HepG2 (cell line): Measurements from ENCODE around the gene OR2C1. TPM values are rescaled to one million over a fixed set of nuclear protein-coding genes. Genes with fewer than 3 reads are reported as not detected.

Experiments
- AHR ChIP-seq: IDR thresholded peaks from 2 replicates; pipeline ENCODE4 v1.6.1; 2018; ENCODE audit warnings: missing genetic modification reagents, missing compliant biosample characterization
- DPF2 ChIP-seq: sonication (generic); formaldehyde crosslinking; IDR thresholded peaks from 2 replicates; pipeline ENCODE4 v1.4.0; 2020; ENCODE audit warnings: mild to moderate bottlenecking, low read depth, missing genetic modification reagents, borderline replicate concordance
- EEA1 ChIP-seq: sonication (generic); formaldehyde crosslinking; IDR thresholded peaks from 2 replicates; pipeline ENCODE4 v1.5.1; 2020; ENCODE audit warnings: mild to moderate bottlenecking, missing genetic modification reagents, borderline replicate concordance
- FLYWCH1 ChIP-seq: sonication (generic); formaldehyde crosslinking; IDR thresholded peaks from 2 replicates; pipeline ENCODE4 v1.8.1; 2023; ENCODE audit warnings: mild to moderate bottlenecking, missing genetic modification reagents
- FOXA1 ChIP-seq, 2 experiments: fragments of 450-650 bp in 1 of 2; sonication (generic) in 1 of 2; formaldehyde crosslinking in 1 of 2; IDR thresholded peaks; 2 replicates each; pipeline versions ENCODE4 v1.4.0 to v1.6.1; 2016 to 2020; ENCODE audit warnings: missing genetic modification reagents in 1 of 2
- GABPA ChIP-seq, 2 experiments: IDR thresholded peaks; 2 replicates each; pipeline ENCODE4 v1.6.1; 2011 to 2016; ENCODE audit warnings: low read depth in 2 of 2, low read length in 1 of 2, missing biosample characterization in 1 of 2, missing genetic modification characterization in 1 of 2
- KDM2A ChIP-seq: sonication (generic); formaldehyde crosslinking; IDR thresholded peaks from 2 replicates; pipeline ENCODE4 v1.4.0; 2020; ENCODE audit warnings: low read depth, missing genetic modification reagents, borderline replicate concordance
- MLLT10 ChIP-seq: sonication (generic); formaldehyde crosslinking; IDR thresholded peaks from 2 replicates; pipeline ENCODE4 v1.4.0; 2020; ENCODE audit warnings: missing genetic modification reagents
- MXD4 ChIP-seq: IDR thresholded peaks from 2 replicates; pipeline ENCODE4 v1.6.1; 2016; ENCODE audit warnings: mild to moderate bottlenecking, missing biosample characterization, missing genetic modification reagents
- NAIF1 ChIP-seq: sonication (generic); formaldehyde crosslinking; IDR thresholded peaks from 2 replicates; pipeline ENCODE4 v1.5.0; 2020; ENCODE audit warnings: mild to moderate bottlenecking, missing genetic modification reagents, borderline replicate concordance
- RAD51 ChIP-seq: fragments of 450-650 bp; IDR thresholded peaks from 2 replicates; pipeline ENCODE4 v1.6.1; 2016; ENCODE audit warnings: borderline replicate concordance
- RBM39 ChIP-seq: fragments of 200-400 bp; formaldehyde crosslinking; IDR thresholded peaks from one replicate; pipeline ENCODE4 v1.6.1; 2018; ENCODE audit warnings: antibody characterized with exemption, mild to moderate bottlenecking, low read depth, low read length; ENCODE audit not compliant: poor library complexity, severe bottlenecking
- REXO4 ChIP-seq: sonication (generic); formaldehyde crosslinking; IDR thresholded peaks from 2 replicates; pipeline ENCODE4 v1.8.0; 2022; ENCODE audit warnings: missing genetic modification reagents, mild to moderate bottlenecking, borderline replicate concordance
- SMARCC2 ChIP-seq: fragments of 450-650 bp; IDR thresholded peaks from 2 replicates; pipeline ENCODE4 v1.6.1; 2017; ENCODE audit warnings: antibody characterized with exemption, mild to moderate bottlenecking
- STAG1 ChIP-seq: sonication (generic); formaldehyde crosslinking; IDR thresholded peaks from 2 replicates; pipeline ENCODE4 v1.4.0; 2020; ENCODE audit warnings: missing genetic modification reagents
- ZBTB14 ChIP-seq: sonication (generic); formaldehyde crosslinking; IDR thresholded peaks from 2 replicates; pipeline ENCODE4 v1.4.0; 2020; ENCODE audit warnings: missing genetic modification reagents
- ZBTB7A ChIP-seq: sonication (generic); formaldehyde crosslinking; IDR thresholded peaks from 2 replicates; pipeline ENCODE4 v1.8.0; 2022; ENCODE audit warnings: mild to moderate bottlenecking, missing genetic modification reagents
- ZNF224 ChIP-seq: sonication (generic); formaldehyde crosslinking; IDR thresholded peaks from 2 replicates; pipeline ENCODE4 v1.5.0; 2020; ENCODE audit warnings: mild to moderate bottlenecking, missing genetic modification reagents
- ZNF691 ChIP-seq: sonication (generic); formaldehyde crosslinking; IDR thresholded peaks from 2 replicates; pipeline ENCODE4 v1.4.0; 2020; ENCODE audit warnings: missing genetic modification reagents, low read depth, mild to moderate bottlenecking, borderline replicate concordance
- ZNF879 ChIP-seq: sonication (generic); formaldehyde crosslinking; IDR thresholded peaks from 2 replicates; pipeline ENCODE4 v1.8.1; 2023; ENCODE audit warnings: missing genetic modification reagents
- ZSCAN20 ChIP-seq: sonication (generic); formaldehyde crosslinking; IDR thresholded peaks from 2 replicates; pipeline ENCODE4 v1.4.0; 2020; ENCODE audit warnings: missing genetic modification reagents, mild to moderate bottlenecking, borderline replicate concordance
- ZZZ3 ChIP-seq: sonication (generic); formaldehyde crosslinking; IDR thresholded peaks from 2 replicates; pipeline ENCODE4 v1.4.0; 2020; ENCODE audit warnings: missing genetic modification reagents, mild to moderate bottlenecking, borderline replicate concordance
- polyA plus RNA-seq, 8 experiments: library from polyadenylated mRNA; depleted of rRNA in 3 of 8; stranded (reverse) in 7 of 8; unstranded in 1 of 8; fragments of >200 nt; fragmentation: Illumina TruSeq in 4 of 8; extraction: Trizol in 4 of 8; gene quantifications; 2 replicates each; pipeline versions ENCODE4 v1.2.1 to v1.2.3, GENCODE V29; 2011 to 2016; ENCODE audit warnings: low read depth in 4 of 8, missing spikeins in 1 of 8, mixed read lengths in 1 of 8; ENCODE audit not compliant: insufficient read depth in 1 of 8
- total RNA-seq, 5 experiments: library from RNA; depleted of rRNA; stranded (reverse); fragments of >200 nt; fragmentation: Illumina TruSeq; extraction: Trizol; gene quantifications; 2 replicates each; pipeline ENCODE4 v1.2.3, GENCODE V29; 2016; ENCODE audit warnings: low read depth in 1 of 5
- TF ChIP-seq, protein P1 (sequence below): sonication (generic); formaldehyde crosslinking; IDR thresholded peaks from 2 replicates; pipeline ENCODE4 v1.5.1; 2020; ENCODE audit warnings: mild to moderate bottlenecking, missing genetic modification reagents, moderate library complexity

Gene OR2C1
- total and polyA plus RNA-seq, 2 of the 13 experiments (the other 11 are each of a cell fraction or from before 2014, with no cell fraction given): not detected

- TF ChIP-seq ZBTB7A (CRISPR knock-in tag) (peak; percentile 79; the same call in 1 of the 2 replicates), GABPA (IDR thresholded peaks at IDR 0.05; ENCODE audit: low read depth, low read length) (peak; percentile 72), GABPA (CRISPR knock-in tag; IDR thresholded peaks at IDR 0.05; ENCODE audit: low read depth) (peak; percentile 94), SMARCC2 (no peak), AHR (CRISPR knock-in tag) (peak; percentile 43), RAD51 (no peak), KDM2A (CRISPR knock-in tag) (peak; percentile 92), EEA1 (CRISPR knock-in tag) (no peak), STAG1 (CRISPR knock-in tag) (peak; percentile 9; the same call in 1 of the 2 replicates), ZZZ3 (no peak), FLYWCH1 (CRISPR knock-in tag) (no peak), NAIF1 (CRISPR knock-in tag) (peak; percentile 89; the same call in 1 of the 2 replicates), ZNF879 (CRISPR knock-in tag) (peak; percentile 83), MXD4 (CRISPR knock-in tag) (peak; percentile 77), ZNF691 (CRISPR knock-in tag) (peak; percentile 24; the same call in 1 of the 2 replicates), REXO4 (CRISPR knock-in tag) (no peak), MLLT10 (CRISPR knock-in tag) (no peak), DPF2 (CRISPR knock-in tag) (no peak), ZNF224 (CRISPR knock-in tag) (no peak), ZSCAN20 (CRISPR knock-in tag) (peak; percentile 9; the same call in 1 of the 2 replicates), RBM39 (peak; percentile 85), FOXA1 (IDR thresholded peaks at IDR 0.05) (no peak), FOXA1 (CRISPR knock-in tag; IDR thresholded peaks at IDR 0.05) (peak; percentile 69), ZBTB14 (CRISPR knock-in tag) (peak; percentile 56; the same call in 1 of the 2 replicates)
- TF ChIP-seq, protein P1, sequence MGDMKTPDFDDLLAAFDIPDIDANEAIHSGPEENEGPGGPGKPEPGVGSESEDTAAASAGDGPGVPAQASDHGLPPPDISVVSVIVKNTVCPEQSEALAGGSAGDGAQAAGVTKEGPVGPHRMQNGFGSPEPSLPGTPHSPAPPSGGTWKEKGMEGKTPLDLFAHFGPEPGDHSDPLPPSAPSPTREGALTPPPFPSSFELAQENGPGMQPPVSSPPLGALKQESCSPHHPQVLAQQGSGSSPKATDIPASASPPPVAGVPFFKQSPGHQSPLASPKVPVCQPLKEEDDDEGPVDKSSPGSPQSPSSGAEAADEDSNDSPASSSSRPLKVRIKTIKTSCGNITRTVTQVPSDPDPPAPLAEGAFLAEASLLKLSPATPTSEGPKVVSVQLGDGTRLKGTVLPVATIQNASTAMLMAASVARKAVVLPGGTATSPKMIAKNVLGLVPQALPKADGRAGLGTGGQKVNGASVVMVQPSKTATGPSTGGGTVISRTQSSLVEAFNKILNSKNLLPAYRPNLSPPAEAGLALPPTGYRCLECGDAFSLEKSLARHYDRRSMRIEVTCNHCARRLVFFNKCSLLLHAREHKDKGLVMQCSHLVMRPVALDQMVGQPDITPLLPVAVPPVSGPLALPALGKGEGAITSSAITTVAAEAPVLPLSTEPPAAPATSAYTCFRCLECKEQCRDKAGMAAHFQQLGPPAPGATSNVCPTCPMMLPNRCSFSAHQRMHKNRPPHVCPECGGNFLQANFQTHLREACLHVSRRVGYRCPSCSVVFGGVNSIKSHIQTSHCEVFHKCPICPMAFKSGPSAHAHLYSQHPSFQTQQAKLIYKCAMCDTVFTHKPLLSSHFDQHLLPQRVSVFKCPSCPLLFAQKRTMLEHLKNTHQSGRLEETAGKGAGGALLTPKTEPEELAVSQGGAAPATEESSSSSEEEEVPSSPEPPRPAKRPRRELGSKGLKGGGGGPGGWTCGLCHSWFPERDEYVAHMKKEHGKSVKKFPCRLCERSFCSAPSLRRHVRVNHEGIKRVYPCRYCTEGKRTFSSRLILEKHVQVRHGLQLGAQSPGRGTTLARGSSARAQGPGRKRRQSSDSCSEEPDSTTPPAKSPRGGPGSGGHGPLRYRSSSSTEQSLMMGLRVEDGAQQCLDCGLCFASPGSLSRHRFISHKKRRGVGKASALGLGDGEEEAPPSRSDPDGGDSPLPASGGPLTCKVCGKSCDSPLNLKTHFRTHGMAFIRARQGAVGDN (CRISPR knock-in tag): peak; percentile 92
These were observed 45.3 kb downstream of the OR2C1 start, which contains the start of the genes ZNF174 and ZSCAN32 (continued) for GRCh38 chr16:3400779-3401688.
